SK-N-MC (cell line): ENCODE results near the gene PNMA8A.

Experiments used
- EZH2 ChIP-seq: fragments of 200-600 bp; sonication (generic); IDR thresholded peaks from one replicate; pipeline ENCODE4 v1.6.1; 2017; ENCODE audit warnings: antibody characterized with exemption
- FOXP2 ChIP-seq: optimal IDR thresholded peaks from 2 replicates; pipeline ENCODE3; 2011; ENCODE audit warnings: mild to moderate bottlenecking, moderate library complexity; ENCODE audit not compliant: insufficient read depth; ENCODE audit errors: extremely low read length, control extremely low read depth
- POLR2AphosphoS5 ChIP-seq: IDR thresholded peaks from 2 replicates; pipeline ENCODE4 v1.6.1; 2012; ENCODE audit warnings: mild to moderate bottlenecking, low read depth, low read length, borderline replicate concordance

DNA sequence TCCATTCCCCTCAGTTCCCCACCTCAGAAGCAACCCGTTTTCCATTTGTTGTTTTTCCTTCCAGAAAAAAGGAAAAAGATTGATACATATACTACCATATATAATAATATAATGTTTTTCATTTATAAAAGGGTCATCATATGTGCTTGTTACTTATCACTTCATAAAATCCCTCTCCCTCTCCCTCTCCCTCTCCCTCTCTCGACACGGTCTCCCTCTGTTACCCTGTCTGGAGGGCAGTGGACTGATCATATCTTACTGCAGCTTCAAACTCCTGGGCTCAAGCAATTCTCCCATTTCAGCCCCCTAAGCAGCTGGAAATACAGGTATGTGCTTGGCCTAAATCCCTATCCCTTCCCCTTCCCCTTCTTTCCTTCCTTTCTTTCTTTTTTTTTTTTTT lies 17.1 kb downstream of the PNMA8A start:
- TF ChIP-seq EZH2: no peak
- no peak for TF ChIP-seq POLR2AphosphoS5
- TF ChIP-seq FOXP2: no peak
